IMR-90 (cell line): Measurements from ENCODE around the gene SLC24A3. TPM values are rescaled to one million over a fixed set of nuclear protein-coding genes. Genes with fewer than 3 reads are reported as not detected.

Source experiments
- ATAC-seq: fragments of 200-7000 bp; cut with Tn5 transposase; 2 replicates; pipeline ENCODE4 v1.9.1; 2020; ENCODE audit warnings: low read depth, mild to moderate bottlenecking, moderate library complexity
- BruUV-seq: library from RNA; stranded (reverse); fragments of 400-500 nt; replicated peaks from 2 replicates; lab custom pipeline; 2021; lab: Mats Ljungman, UMichigan
- CTCF ChIA-PET: fragments of 300-600 bp; formaldehyde crosslinking; extraction: SDS; loops from one replicate; lab custom pipeline; 2021; ENCODE audit warnings: antibody characterized with exemption; lab: Yijun Ruan, JAX
- POLR2A ChIA-PET: fragments of 300-600 bp; sonication (Branson Sonifier 250); formaldehyde crosslinking; loops from one replicate; lab custom pipeline; 2022; ENCODE audit warnings: antibody characterized with exemption; ENCODE audit not compliant: unreplicated experiment; lab: Charles Lee
- DNase-seq: peaks from one replicate; pipeline ENCODE4 v3.0.0; 2013
- H2AFZ ChIP-seq: replicated peaks from 2 replicates; pipeline ENCODE3; 2013; ENCODE audit warnings: low read length, mild to moderate bottlenecking; ENCODE audit not compliant: poor library complexity
- H2AK5ac ChIP-seq: 2 replicates; pipeline ENCODE4 v1.6.1; 2013; ENCODE audit warnings: low read depth, low read length, inconsistent platforms
- H2AK9ac ChIP-seq: replicated peaks from 2 replicates; pipeline ENCODE3; 2013; ENCODE audit warnings: mild to moderate bottlenecking, low read depth, low read length, moderate library complexity; ENCODE audit not compliant: poor library complexity
- H2BK120ac ChIP-seq: 2 replicates; pipeline ENCODE4 v1.6.1; 2013; ENCODE audit warnings: low read depth, low read length, inconsistent platforms
- H2BK15ac ChIP-seq: 3 replicates; pipeline ENCODE4 v1.6.1; 2013; ENCODE audit warnings: low read depth, low read length, inconsistent platforms
- H2BK20ac ChIP-seq: 2 replicates; pipeline ENCODE4 v1.6.1; 2013; ENCODE audit warnings: low read depth, mild to moderate bottlenecking, inconsistent platforms, low read length, moderate library complexity
- H2BK5ac ChIP-seq: 2 replicates; pipeline ENCODE4 v1.6.1; 2013; ENCODE audit warnings: mild to moderate bottlenecking, low read depth, low read length, inconsistent platforms; ENCODE audit not compliant: poor library complexity, severe bottlenecking
- H3K14ac ChIP-seq: replicated peaks from 2 replicates; pipeline ENCODE4 v1.6.1; 2013; ENCODE audit warnings: low read depth, low read length, inconsistent platforms
- H3K18ac ChIP-seq: 2 replicates; pipeline ENCODE4 v1.6.1; 2013; ENCODE audit warnings: low read depth, low read length, control low read depth
- H3K23ac ChIP-seq: 2 replicates; pipeline ENCODE4 v1.6.1; 2013; ENCODE audit warnings: low read depth, low read length, inconsistent platforms
- H3K27ac ChIP-seq: 2 replicates; pipeline ENCODE4 v1.5.1; 2013; ENCODE audit warnings: mild to moderate bottlenecking, control low read depth, low read length; ENCODE audit not compliant: insufficient read depth
- H3K27me3 ChIP-seq: 2 replicates; pipeline ENCODE4 v1.6.1; 2013; ENCODE audit warnings: low read length; ENCODE audit not compliant: control insufficient read depth, insufficient read depth
- H3K36me3 ChIP-seq: 2 replicates; pipeline ENCODE4 v1.6.1; 2013; ENCODE audit warnings: low read length, mixed read lengths; ENCODE audit not compliant: control insufficient read depth, insufficient read depth
- H3K4ac ChIP-seq: 2 replicates; pipeline ENCODE4 v1.6.1; 2013; ENCODE audit warnings: low read depth, low read length, inconsistent platforms
- H3K4me1 ChIP-seq: 2 replicates; pipeline ENCODE4 v1.6.1; 2013; ENCODE audit warnings: low read length, mixed read lengths; ENCODE audit not compliant: control insufficient read depth, insufficient read depth
- H3K4me2 ChIP-seq: 2 replicates; pipeline ENCODE4 v1.6.1; 2013; ENCODE audit warnings: low read depth, mild to moderate bottlenecking, control low read depth, low read length, moderate library complexity
- H3K4me3 ChIP-seq: 2 replicates; pipeline ENCODE4 v1.5.1; 2013; ENCODE audit warnings: low read depth, mild to moderate bottlenecking, control low read depth, low read length, moderate library complexity; ENCODE audit not compliant: insufficient read depth
- H3K56ac ChIP-seq: 2 replicates; pipeline ENCODE4 v1.6.1; 2013; ENCODE audit warnings: low read length, inconsistent platforms; ENCODE audit not compliant: insufficient read depth; ENCODE audit errors: extremely low read depth
- H3K79me1 ChIP-seq, 2 experiments: 2 replicates each; pipeline ENCODE4 v1.6.1; 2013; ENCODE audit warnings: low read length in 2 of 2, inconsistent platforms in 1 of 2, low read depth in 1 of 2
- H3K9ac ChIP-seq: 2 replicates; pipeline ENCODE4 v1.6.1; 2013; ENCODE audit warnings: low read depth, low read length, control low read depth
- H3K9me1 ChIP-seq: 2 replicates; pipeline ENCODE4 v1.6.1; 2013; ENCODE audit warnings: low read length, inconsistent platforms; ENCODE audit not compliant: insufficient read depth
- H3K9me3 ChIP-seq: 2 replicates; pipeline ENCODE4 v1.6.1; 2013; ENCODE audit warnings: low read length; ENCODE audit not compliant: control insufficient read depth, insufficient read depth
- H4K20me1 ChIP-seq: 2 replicates; pipeline ENCODE4 v1.6.1; 2013; ENCODE audit warnings: low read length, inconsistent platforms; ENCODE audit not compliant: insufficient read depth
- H4K5ac ChIP-seq: 2 replicates; pipeline ENCODE4 v1.6.1; 2013; ENCODE audit warnings: mild to moderate bottlenecking, low read depth, low read length, control low read depth
- H4K8ac ChIP-seq, 2 experiments: 2 replicates each; pipeline ENCODE4 v1.6.1; 2013; ENCODE audit warnings: low read depth in 2 of 2, low read length in 2 of 2, control low read depth in 1 of 2, inconsistent platforms in 1 of 2
- H4K91ac ChIP-seq: 2 replicates; pipeline ENCODE4 v1.6.1; 2013; ENCODE audit warnings: low read depth, low read length, inconsistent platforms; ENCODE audit not compliant: insufficient read depth
- BHLHE40 ChIP-seq: fragments of 150-350 bp; IDR thresholded peaks from 2 replicates; pipeline ENCODE4 v1.6.1; 2016; ENCODE audit warnings: mild to moderate bottlenecking, low read depth, low read length
- ELK1 ChIP-seq: fragments of 150-350 bp; IDR thresholded peaks from 2 replicates; pipeline ENCODE4 v1.6.1; 2016; ENCODE audit warnings: low read depth, mild to moderate bottlenecking, low read length, moderate library complexity, borderline replicate concordance
- FOS ChIP-seq: fragments of 150-350 bp; IDR thresholded peaks from 2 replicates; pipeline ENCODE4 v1.6.1; 2016; ENCODE audit warnings: low read depth, low read length
- NFE2L2 ChIP-seq: fragments of 150-350 bp; IDR thresholded peaks from 2 replicates; pipeline ENCODE4 v1.6.1; 2016; ENCODE audit warnings: low read depth, mild to moderate bottlenecking, low read length
- POLR2A ChIP-seq: IDR thresholded peaks from 2 replicates; pipeline ENCODE4 v1.6.1; 2012; ENCODE audit warnings: mild to moderate bottlenecking, low read depth, low read length
- RCOR1 ChIP-seq: IDR thresholded peaks from 2 replicates; pipeline ENCODE4 v1.6.1; 2012; ENCODE audit warnings: mild to moderate bottlenecking, low read length, improper control_type of control experiment; ENCODE audit not compliant: insufficient replicate concordance
- RFX5 ChIP-seq: IDR thresholded peaks from 2 replicates; pipeline ENCODE4 v1.8.0; 2012; ENCODE audit warnings: low read depth, mild to moderate bottlenecking, low read length, moderate library complexity
- USF2 ChIP-seq: fragments of 150-350 bp; IDR thresholded peaks from 2 replicates; pipeline ENCODE4 v1.6.1; 2017; ENCODE audit warnings: mild to moderate bottlenecking, antibody characterized with exemption, low read length, low read depth
- WGBS, 2 experiments: methylation state at CpG; one replicate each; pipeline versions ENCODE4 v1.1.5 to v1.1.7; 2013; ENCODE audit warnings: missing lambda C conversion rate in 2 of 2; ENCODE audit not compliant: insufficient read length in 1 of 2; ENCODE audit errors: extremely low coverage in 2 of 2; 5-methylcytosine and 5-hydroxymethylcytosine counted together
- dilution Hi-C: fragments of 300-500 bp; cut with HindIII; formaldehyde crosslinking; loops from one replicate; pipeline ENCODE4 v1.14.3; 2018; ENCODE audit warnings: low sequenced_read_pairs; ENCODE audit not compliant: unreplicated experiment
- in situ Hi-C: fragments of 300-500 bp; cut with MboI; formaldehyde crosslinking; loops from 3 replicates; pipeline ENCODE4 v1.14.3; 2019; ENCODE audit warnings: low sequenced_read_pairs, inconsistent platforms, mixed read lengths
- intact Hi-C: fragments of 100-400 bp; cut with micrococcal nuclease; formaldehyde crosslinking; loops from 2 replicates; pipeline ENCODE4 v1.10.0; 2022
- polyA plus RNA-seq, 3 experiments: library from polyadenylated mRNA; depleted of rRNA; stranded (reverse); fragments of >200 nt; gene quantifications; 2 replicates each; pipeline ENCODE4 v1.2.3, GENCODE V29; 2012; ENCODE audit warnings: low replicate concordance in 1 of 3
- total RNA-seq: library from RNA; depleted of rRNA; stranded (reverse); fragments of >200 nt; gene quantifications from 2 replicates; pipeline ENCODE4 v1.2.3, GENCODE V29; 2012

The SLC24A3 gene
- total and polyA plus RNA-seq, 2 of the 4 experiments (the other 2 are of a cell fraction), result not detected

GRCh38 chr20:19449051-19449450 lies 236.6 kb downstream of the SLC24A3 start:
- H2BK5ac ChIP-seq, result no peak overlapping the region
- CTCF ChIA-PET, result no interaction called here
- no peak overlapping the region for H3K23ac ChIP-seq
- dilution Hi-C loops, result no loop called here
- H3K9ac ChIP-seq, result no peak overlapping the region
- H3K56ac ChIP-seq, result no peak overlapping the region
- H3K9me1 ChIP-seq, result no peaks in the 10 kb centered on the region
- DNase-seq (no peak), ATAC-seq (no peak)
- no TSS peak for BruUV-seq
- no peak overlapping the region for H2BK20ac ChIP-seq
- H3K4ac ChIP-seq, result no peak overlapping the region
- no peak overlapping the region for H3K14ac ChIP-seq
- in situ Hi-C loops, result no loop called here
- no peak overlapping the region for H4K5ac ChIP-seq
- H3K27me3 ChIP-seq, result no peaks in the 10 kb centered on the region
- no peak overlapping the region for H3K4me2 ChIP-seq
- no peak overlapping the region for H4K8ac ChIP-seq
- no peak for TF ChIP-seq BHLHE40
- no peak for TF ChIP-seq ELK1
- no peak for TF ChIP-seq USF2
- TF ChIP-seq NFE2L2, result no peak
- no peak for TF ChIP-seq FOS
- TF ChIP-seq RFX5, result no peak
- TF ChIP-seq RCOR1, result no peak
- no peak for TF ChIP-seq POLR2A
- no peak overlapping the region for H3K18ac ChIP-seq
- H3K9me3 ChIP-seq, result no peaks in the 10 kb centered on the region
- no peaks in the 10 kb centered on the region for H3K36me3 ChIP-seq
- H4K20me1 ChIP-seq, result no peaks in the 10 kb centered on the region
- no peak overlapping the region for H2AK5ac ChIP-seq
- WGBS, 2 experiments, result 15% methylated on average over 5 of the region's 8 CpGs; no CpG with 5 or more reads in 1 of the 2 experiments
- H2BK15ac ChIP-seq, result no peak overlapping the region
- H4K91ac ChIP-seq, result no peak overlapping the region
- no peak overlapping the region for H3K4me3 ChIP-seq
- no peak overlapping the region for H3K27ac ChIP-seq
- no peak overlapping the region for H2AK9ac ChIP-seq
- POLR2A ChIA-PET, result no interaction called here
- intact Hi-C loops, result no loop called here
- no peaks in the 10 kb centered on the region for H3K79me1 ChIP-seq
- no peaks in the 10 kb centered on the region for H3K4me1 ChIP-seq
- no peak overlapping the region for H2AFZ ChIP-seq
- H2BK120ac ChIP-seq, result no peak overlapping the region
